NCI-H2171 treated with DMSO at 0.1 percent for 48 hours (cell line): Measurements from ENCODE around the gene SLC4A11.
"Not testable (repeated sequence)": the region's sequence is repeated elsewhere in the genome, so short reads cannot be mapped to it uniquely, and the experiment has no call there.

Experiments
- DNase-seq: peaks from one replicate; lab custom pipeline; 2025; lab: John Stamatoyannopoulos, UW

The SLC4A11 gene

DNA sequence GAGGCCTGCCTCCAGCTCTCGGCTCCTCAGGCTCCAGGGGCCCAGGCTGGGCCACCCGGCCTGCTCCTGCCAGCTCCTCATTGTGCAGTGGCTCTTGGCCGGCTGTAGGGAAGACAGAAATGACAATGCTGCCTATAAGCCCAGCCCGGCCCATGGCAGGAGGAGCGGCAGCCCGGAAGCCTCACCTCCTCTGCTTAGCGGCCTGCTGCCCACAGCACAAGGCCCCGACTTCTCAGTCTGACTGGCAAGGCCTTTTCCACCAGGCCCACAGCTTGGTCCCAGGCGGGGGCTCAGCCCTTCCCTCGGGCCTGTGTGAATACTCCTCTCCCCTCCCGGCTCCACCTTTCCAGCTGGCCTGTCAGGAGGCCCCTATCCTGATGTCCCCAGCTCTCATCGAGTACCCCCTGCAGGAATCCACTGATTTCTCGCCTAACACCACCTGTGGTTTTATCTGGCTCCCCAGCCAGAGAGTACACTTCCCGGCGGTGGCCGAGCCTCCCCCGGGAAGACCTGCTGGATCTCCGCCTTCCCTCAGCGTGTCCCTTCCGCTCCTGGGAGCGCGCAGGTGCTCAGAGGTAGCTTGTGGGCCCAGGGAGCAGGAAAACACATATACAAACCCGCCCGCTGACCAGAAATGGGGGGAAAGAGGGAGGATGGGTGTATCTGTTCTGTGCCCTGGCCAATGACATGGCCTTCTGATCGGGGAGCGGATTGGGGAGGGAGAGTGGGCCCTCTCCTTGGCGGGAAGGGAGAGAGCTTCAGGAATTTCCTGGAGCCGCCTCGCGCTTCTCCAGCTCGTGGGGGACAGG, 35.5 kb downstream of the SLC4A11 start:
- peak; percentile 80 for DNase-seq

DNA sequence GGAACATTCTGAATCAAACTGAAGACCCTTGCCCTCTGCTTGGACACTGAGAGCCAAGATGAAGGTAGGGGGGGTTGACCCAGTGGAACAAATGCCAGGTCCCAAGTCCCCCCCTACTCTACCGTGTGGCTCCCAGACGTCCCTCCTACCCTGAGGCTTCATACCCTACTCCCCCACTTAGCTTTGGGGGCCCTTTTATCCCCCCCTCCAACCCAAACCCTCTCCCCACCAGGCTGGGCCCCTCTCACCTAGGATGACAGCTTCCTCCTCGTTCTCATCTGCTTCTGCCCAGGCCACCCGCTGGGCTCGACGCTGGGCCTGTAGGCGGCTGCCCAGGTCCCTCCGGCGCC, 36.0 kb downstream of the SLC4A11 start:
- no peak for DNase-seq

DNA sequence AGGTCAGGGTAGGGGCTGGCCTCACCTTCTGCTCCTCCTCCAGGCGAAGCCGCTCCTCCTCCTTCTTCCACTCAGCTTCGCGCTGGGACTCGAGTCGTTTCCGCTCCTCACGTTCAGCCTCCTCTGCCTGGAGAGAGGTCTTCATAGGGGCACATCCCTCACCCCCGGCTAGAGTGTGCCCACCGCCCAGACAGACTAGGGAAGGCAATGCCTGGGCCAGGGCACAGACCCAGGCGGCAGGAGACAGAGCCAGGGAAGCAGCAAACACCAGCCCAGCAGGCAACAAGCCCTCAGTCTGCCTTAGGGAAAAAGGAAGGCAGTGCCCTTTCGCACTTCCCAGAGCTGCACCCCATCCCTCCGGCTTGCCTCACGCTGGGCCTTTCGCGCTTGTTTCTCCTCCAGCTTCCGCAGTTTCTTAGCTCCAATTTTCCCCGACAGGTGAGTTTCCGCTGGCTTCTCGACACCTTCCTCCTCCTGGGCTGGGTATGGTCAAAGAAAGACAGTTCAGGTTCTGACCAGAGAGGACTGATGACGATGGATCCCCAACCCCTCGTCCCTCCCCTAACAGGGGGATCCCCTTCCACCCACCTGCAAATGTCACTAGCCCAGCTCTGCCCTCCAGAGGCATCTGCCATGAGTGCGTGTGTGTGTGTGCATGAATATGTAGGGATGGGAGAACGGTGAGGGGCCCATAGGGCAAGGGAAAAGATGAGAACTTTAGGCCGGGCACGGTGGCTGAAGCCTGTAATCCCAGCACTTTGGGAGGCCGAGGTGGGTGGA, 38.8 kb downstream of the SLC4A11 start:
- DNase-seq = no peak

DNA sequence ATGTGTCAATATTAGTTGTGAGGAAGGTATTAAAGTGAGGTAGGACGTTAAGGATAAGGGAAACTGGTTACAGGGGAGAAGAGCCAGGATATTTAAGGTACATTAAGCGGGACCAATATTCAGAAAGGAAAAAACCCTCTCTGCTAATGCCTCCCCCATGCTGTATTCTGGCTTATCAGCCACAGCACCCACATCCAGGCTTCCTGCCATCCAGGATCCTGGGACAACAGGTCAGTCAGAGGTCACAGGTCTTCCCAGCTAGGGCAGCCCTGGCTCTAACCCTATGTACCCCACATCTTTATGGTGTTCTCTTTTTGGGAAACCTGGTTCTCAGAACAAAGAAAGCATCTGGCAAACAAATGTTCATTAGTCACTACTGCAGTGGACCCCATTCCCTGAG, 39.8 kb downstream of the SLC4A11 start:
- no peak for DNase-seq

DNA sequence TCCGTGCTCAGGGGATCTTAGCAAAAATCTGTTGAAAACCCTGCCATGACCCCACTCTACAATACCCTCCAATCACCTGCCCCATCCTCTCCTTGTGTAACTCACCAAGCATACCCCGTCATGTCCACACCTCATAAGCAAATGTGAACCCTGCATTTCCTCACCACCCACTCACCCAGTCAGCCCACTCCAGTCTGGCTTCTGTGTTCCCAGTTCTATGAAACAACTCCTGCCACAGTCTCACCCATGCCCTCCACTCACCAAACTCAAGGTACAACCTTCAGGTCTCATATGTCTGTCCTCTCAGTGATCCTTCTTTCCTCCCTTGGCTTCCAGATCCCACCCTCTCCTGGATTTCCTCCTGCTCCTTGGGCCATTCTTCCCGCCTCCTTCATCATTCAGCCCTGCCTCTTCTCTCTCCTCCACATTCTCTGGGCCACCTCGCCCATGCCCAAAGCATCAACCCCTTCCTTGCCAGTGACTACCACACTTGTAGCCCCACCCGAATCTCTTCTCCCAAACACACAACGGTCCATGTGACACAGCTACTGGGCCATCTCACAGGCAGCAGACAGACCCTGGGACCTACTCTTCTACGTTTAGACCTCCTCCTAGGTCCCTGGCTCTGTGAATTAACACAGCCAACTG, 43.3 kb downstream of the SLC4A11 start:
- DNase-seq = no peak

DNA sequence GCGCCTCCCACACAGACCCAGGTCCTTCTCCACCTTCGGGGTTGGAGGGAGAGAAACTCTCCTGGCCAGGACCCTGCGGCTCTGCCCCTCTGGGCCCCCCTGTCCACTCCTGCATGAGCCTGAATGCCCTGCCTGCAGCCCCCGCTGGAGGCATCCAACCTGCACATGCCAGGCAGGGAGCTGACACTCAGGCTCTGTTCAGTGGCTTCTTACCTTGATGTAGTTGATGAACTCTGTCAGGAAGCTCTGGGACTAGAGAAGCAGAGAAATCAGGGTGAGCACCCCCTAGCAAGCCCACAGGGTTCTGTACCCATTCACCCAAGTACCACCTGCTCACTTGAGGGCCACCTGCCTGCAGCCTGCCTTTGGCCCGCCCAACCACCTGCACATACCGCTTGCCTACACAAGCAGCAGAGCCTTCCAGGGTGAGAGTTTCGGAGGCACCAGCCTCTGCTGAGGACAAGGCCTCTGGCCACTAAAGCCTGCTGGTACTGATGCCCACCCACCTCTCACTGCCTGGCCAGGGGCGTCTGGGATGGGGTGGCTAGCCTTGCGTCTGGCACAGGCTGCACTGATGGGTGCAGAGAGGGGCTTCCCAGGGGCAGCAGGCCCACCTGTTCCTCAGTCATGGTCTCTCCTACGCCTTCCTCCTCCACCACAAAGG, 44.2 kb downstream of the SLC4A11 start:
- DNase-seq = peak; percentile 34

DNA sequence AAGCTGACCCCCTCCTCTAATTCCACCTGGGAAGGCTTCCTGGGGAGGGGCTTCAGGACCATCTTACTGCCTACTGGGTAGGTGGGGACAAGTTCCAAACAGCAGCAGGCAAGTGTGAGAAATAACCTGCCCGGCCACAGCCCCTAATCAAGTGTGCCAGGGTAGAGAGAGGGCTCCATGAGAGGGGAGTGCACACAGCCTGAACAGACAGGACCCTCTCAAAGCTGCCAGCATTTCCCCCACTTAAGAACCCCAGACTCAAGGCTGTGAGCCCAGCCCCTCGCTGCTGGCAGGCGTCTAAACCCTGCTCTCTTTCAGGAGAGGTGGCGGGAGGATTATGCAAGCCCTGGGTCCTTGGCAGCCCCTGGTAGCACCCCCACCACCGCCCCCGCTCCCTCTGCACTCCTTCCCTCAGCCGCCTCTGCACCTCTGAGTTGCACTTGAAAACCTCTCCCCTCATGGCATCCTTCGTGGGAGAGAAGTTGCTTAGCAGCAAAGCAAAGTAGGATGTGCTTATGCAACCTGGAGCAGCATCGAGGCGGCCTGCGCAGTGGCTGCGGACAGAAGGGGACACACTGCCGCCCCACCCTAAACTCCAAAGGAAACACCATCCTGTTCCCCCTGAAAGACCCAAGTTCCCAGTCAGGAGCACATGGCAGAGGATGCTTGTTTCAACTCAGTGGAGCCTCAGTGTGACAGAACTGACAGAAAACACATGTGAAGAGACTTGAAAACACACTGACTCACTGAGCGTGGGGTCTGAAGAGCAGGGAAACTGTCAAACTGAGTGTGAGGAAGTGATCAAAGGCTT, 45.0 kb downstream of the SLC4A11 start:
- no peak for DNase-seq

DNA sequence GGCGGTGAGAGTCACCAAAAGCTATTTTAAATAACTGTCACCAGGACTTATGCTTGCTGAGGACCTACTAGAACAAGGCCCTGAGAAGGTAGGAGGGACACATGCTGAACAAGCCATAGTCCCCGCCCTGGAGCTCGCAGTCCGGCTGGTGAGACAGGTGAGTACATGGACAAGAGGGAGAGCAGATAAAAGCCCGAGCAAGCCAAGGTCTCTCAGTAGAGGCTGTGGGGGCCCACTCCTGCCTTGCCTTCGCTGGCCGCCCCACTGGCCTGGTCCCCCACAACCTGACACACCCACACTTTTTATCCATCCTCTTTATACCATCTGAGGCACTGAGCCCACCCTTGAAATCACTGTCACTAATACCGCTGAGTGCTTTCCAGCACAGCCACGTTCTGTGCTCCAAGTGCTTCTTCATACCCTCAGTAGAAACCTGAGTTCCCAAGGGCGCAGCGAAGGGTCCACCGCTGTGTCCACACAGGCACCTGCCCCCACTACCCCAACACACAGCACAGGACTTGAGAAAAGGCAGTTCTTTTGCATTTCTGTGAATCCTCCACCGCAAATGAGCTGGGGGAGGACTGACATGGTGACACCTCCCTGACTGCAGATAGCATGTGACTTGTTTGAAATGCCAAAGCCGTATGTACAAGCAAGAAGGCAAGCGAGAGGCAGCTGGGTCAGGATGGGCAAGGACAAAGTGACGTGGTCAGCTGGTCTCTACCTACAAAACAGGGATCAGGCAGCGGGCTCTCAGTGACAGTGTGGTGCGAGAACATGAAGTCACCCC, 46.6 kb downstream of the SLC4A11 start:
- DNase-seq = no peak

DNA sequence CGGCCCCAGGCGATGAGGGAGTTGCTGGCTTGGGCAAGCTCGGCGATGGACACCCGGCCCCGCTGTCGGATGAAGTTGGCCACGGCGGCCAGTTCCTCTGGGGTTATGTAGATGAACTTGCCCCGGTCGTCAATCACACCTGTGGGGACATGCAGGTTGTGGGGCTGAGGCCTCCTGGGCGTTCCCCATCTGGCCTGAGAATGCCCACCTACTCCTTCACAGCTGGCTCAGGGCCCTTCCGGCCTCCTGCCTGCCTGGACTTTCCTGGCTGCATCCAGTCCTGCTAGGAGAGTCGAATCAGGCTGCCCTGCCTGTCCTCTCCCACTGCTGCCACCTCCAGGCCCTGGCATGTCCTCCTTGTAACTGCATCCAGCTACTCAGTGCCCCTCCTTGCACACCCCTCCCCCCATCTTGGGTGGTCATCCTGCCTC, 48.3 kb downstream of the SLC4A11 start:
- DNase-seq = no peak

DNA sequence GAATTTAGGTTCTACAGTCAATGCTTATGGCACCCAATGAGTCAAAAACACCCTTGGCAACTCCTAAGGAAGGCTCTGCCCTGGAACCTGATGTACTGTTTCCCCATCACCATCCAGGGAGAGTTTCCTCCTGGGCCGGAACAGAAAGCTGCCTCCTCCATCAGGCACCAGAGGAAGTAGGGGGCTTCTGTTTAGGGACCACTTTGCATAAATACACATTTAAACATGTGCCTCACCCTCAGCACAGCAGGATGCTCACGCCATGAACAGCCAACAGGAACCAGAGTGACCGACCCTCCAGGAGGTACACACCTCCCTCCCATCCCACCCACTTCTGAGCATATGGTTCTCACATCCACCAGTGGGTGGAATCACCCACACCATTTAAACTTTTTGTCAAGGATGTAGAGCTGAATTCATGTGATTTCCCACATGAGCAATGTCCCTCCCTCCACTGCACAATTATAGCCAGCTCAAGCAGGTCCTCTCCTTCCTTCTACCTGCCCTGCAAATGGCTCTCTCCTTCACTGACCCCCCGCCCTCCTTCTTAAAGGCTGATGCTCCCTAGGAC, 49.3 kb downstream of the SLC4A11 start:
- peak; percentile 49 for DNase-seq

DNA sequence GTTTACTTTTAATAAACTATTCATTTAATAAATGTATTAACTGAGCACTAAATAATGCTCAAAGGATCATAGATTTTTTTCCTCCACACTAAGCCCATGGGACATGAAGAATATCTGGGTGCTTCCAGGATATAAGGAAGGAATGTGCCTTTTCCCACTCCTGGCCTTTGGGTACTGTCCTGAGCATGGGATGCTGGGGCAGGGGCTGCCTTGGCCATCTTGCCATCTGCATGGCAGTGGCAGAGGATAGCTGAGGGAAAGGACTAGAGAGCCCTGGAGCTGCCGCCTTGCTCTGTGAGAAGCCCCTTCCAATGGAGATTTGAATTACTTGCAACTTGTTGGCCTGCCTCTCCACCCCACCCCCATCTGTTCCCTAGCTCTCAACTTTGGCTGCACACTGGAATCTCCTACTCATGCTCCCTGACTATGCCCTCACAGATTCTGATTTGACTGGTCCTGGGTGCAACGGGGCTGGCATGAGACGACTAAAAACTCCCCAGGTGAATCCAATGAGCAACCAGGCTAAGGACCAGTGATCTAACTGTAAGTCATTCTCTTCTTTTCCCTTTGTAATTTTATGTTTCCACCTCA, 50.1 kb downstream of the SLC4A11 start:
- DNase-seq = peak; percentile 95

DNA sequence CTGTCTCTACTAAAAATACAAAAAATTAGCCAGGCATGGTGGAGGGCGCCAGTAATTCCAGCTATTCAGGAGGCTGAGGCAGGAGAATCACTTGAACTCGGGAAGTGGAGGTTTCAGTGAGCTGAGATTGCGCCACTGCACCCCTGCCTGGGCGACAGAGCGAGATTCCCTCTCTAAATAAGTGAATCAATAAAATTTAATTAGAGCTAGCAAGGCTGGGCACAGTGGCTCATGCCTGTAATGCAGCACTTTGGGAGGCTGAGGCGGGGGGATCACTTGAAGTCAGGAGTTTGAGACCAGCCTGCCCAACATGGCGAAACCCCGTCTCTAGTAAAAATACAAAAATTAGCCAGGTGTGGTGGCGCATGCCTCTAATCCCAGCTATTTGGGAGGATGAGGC, 51.1 kb downstream of the SLC4A11 start:
- DNase-seq = not testable (repeated sequence)

DNA sequence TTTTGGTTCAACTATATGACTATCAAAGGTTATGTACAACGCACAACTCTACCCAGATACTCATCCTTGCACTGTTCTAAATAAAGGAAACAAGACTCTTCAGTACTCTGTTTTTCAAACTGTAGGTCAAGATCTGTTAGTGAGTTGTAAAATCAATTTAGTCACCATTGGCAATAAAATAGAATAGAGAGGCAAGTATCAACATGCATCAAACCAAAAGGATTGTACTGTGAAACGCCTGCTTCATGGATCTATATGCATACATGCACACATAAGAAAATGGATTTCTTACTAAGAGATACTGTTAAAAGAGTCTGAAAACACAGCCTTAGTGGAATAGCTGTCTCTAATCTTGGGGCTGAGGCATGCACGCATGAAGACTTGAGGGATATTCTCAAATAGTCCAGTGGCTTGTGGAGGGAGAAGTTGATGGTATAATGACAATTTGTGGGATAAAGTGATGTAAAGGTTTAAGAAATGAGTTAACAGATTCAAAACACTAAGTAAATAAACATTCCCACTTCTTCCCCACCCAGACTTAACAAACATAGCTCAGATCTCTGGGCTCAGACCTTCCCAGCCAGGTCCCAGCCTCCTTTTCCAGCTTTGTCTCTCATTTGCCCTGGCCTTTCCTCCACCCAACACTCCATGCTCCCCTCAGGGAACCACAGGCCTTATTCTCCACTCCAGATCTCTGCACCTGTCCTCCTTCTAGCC, 54.9 kb downstream of the SLC4A11 start:
- DNase-seq = no peak

DNA sequence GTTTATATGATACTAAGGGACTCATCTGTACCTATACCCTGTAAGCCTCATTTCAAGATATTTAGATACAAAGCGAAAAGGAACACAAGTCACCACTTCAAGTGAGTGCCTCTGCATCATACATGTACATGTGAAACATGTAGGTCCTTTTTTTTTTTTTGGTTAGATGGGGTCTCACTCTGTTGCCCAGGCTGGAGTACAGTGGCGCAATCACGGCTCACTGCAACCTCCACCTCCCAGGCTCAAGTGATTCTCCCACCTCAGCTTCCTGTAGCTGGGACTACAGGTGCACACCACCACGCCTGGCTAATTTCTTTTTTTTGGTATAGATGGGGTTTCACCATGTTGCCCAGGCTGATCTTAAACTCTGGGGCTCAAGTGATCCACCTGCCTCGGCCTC, 56.6 kb downstream of the SLC4A11 start:
- DNase-seq = not testable (repeated sequence)

DNA sequence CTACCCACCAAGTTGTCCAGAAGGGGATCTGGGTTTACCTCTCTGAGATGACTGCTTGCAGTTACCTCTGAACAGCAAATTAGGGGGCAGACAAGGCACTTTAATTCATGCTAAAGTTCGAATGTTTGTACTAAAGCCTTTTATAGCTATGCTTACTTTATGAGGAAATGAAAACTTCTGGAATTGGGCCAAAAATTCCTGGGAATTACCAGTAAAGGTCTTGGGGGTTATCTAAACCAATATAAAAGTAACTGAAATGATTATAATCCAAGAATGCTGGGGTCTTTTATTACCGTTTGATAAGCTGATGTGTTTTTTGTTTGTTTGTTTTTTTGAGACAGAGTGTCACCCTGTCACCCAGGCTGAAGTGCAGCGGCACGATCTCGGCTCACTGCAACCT, 57.7 kb downstream of the SLC4A11 start:
- DNase-seq = no peak

DNA sequence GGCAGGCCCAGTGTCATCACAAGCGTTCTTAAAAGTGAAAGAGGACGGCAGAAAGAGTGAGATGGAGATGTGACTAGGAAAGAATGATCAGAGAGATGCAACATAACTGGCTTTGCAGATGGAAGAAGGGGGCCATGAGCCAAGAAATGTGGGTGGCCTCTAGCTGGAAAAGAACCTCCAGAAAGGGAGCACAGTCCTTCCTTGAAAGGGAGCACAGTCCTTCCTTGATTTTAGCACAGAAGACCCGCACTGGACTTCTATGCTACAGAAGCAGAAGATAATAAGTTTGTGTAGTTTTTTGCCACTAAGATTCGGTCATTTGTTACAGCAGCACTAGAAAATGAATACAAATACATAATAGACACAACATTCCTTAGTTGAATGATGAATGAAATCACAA, 58.7 kb downstream of the SLC4A11 start:
- DNase-seq = no peak

DNA sequence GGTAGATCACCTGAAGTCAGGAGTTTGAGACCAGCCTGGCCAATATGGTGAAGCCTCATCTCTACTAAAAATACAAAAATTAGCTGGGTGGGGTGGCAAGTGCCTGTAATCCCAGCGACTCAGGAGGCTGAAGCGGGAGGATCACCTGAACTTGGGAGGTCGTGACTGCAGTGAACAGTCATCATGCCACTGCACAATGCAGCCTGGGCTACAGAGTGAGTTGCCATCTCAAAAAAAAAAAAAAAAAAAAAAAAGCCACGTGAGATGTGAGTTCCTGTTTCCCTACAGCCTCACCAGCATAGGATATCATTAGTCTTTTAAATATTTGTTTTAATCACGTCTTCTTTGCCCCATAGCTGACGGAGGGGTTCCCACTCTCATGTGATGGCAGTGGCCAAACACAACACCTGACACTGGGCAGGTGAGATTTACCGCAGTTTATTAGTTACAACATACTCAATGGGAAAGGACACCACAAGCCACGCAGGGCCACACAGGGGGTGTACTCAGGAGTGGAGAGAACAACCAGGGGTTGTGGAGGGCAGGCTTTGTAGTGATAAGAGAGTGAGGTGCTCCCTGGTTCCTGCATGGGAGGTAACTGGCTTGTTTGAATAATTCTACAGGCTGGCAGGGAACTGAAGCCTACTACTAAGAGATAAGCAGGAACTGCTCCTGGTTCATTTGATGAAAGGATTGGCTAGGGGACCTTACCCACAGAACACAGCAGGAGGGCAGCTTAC, 61.1 kb downstream of the SLC4A11 start:
- DNase-seq = no peak
